Measurements from ENCODE around the gene A2M. TPM values are rescaled to one million over a fixed set of nuclear protein-coding genes. Genes with fewer than 3 reads are reported as not detected.

Gene A2M
- total and polyA plus RNA-seq, 2 of the 13 experiments (the other 11 are each of a cell fraction or from before 2014, with no cell fraction given) = 2,807 to 6,551 TPM

DNA sequence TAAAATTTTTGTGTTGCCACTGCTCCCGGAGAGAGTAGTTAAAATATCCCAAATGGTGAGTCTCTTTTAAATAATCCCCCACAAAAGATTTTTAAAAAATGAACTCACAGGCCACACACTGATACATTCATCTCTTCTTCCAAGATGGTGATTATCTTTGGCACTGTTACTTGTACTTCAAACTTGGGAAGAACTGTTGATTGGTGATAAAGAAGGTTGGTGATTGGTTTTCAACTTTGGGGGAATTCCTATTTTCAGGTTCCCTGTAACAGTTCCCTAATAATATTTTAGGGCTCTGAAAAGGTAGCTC lies 6.6 kb downstream of the A2M start (continued):
- 0 out of 2 replicates have a peak, but pooled peaks have one; percentile 42 for TF ChIP-seq HNRNPL (IDR thresholded peaks at IDR 0.05; ENCODE audit: low read depth, low read length)
- TF ChIP-seq SRSF4 (IDR thresholded peaks at IDR 0.05; ENCODE audit: low read depth, low read length, poor library complexity, severe bottlenecking) = peak; percentile 67
- no peak for TF ChIP-seq MED1 (CRISPR knock-in tag; IDR thresholded peaks at IDR 0.05)
- no peak for TF ChIP-seq ZNF468 (CRISPR knock-in tag; IDR thresholded peaks at IDR 0.05)
- TF ChIP-seq STAT5B (CRISPR knock-in tag; IDR thresholded peaks at IDR 0.05) = no peak
- no peak for TF ChIP-seq ISL2 (CRISPR knock-in tag; IDR thresholded peaks at IDR 0.05)
- TF ChIP-seq POLR2AphosphoS5 (IDR thresholded peaks at IDR 0.05; ENCODE audit: low read depth, low read length) = peak; percentile 12; the same call in 1 of the 2 replicates
- 0 out of 2 replicates have a peak, but pooled peaks have one; percentile 8 for TF ChIP-seq POLR2G (IDR thresholded peaks at IDR 0.05; ENCODE audit: low read depth, low read length)
- no peak for TF ChIP-seq MATR3 (CRISPR knock-in tag; IDR thresholded peaks at IDR 0.05)

DNA sequence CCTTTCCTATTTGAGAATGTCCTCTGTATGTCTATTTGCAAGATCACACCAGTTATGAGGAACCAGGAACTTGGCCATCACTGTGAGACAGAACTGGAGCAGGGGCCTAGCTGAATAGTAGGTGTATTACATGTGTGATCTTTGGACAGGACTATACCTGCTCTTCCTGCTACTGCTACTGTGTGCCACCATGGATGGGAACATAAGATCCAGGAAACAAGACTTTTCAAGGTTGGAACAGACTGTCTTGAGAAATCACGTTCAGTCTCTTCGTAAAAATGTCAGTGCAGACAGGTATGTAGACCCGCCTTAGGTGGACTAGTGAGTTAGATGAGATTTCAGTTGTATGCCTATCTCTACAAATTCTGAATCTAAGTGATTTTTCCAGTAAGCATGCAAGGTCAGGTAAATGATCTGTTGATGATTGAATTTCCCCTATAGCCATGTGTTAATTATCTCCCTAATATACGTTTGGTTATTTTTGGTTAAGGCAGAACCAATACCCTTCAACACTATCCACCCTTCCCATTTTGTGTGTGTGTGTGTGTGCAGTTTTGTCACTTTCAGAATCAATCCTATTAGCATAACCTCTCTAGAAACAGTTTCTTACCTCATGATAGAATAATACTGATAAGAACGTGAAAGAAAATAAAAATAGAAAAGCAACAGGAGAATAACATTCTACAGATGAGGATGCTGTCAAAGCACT lies 7.1 kb downstream of the A2M start:
- no peak overlapping the region for H3K9ac ChIP-seq (ENCODE audit: insufficient read depth, low read depth, low read length)
- no TSS peak for BruUV-seq (replicated peaks)
- peaks cover 23% of the 10 kb centered on the region for H3K79me2 ChIP-seq (ENCODE audit: insufficient read depth, low read length)
- 88% methylated on average over 5 of the region's 5 CpGs for WGBS (ENCODE audit: low lambda C conversion rate)
- in situ Hi-C loops (cut with HindIII; ENCODE audit: extremely low pct_ligation_motif_present, low pct_unique_long_range_greater_than_20kb) (no loop called here), intact Hi-C loops (cut with micrococcal nuclease; ENCODE audit: unreplicated experiment) (no loop called here)
- FAIRE-seq = no peak
- H3K4me2 ChIP-seq (ENCODE audit: low read depth, low read length) = no peak overlapping the region
- DNase-seq (ENCODE audit: low spot score) = no peak
- H2AFZ ChIP-seq (ENCODE audit: low read length) = no peak overlapping the region
- H3K9me3 ChIP-seq (ENCODE audit: low read length) = no peaks in the 10 kb centered on the region
- CTCF ChIA-PET (ENCODE audit: low intra/inter-chr PET ratio, low total read pairs) = no interaction called here
- POLR2A ChIA-PET = interaction anchor here (1.0 kb wide), 1 partner anchor 27 kb away, joined by 4 read pairs; no protein-coding TSS in a partner anchor
- no peak overlapping the region for H3K4me3 ChIP-seq (replicated peaks in 1 of 3; ENCODE audit: insufficient read depth in 1 of 3, low read depth in 2 of 3, low read length in 3 of 3)
- H3K27ac ChIP-seq (ENCODE audit: extremely low read length, insufficient read depth, low read length) = no peak overlapping the region
- no peaks in the 10 kb centered on the region for H3K27me3 ChIP-seq (ENCODE audit: control insufficient read depth in 1 of 2, insufficient read depth in 2 of 2, low read length in 2 of 2)
- peak; percentile 49 for ATAC-seq
- H3K36me3 ChIP-seq (replicated peaks in 1 of 2; ENCODE audit: control insufficient read depth in 1 of 2, insufficient read depth in 2 of 2, low read length in 2 of 2) = peaks cover 30 to 79% of the 10 kb centered on the region in 2 experiments
- peaks cover 59% of the 10 kb centered on the region for H3K4me1 ChIP-seq (ENCODE audit: insufficient read depth, low read length)
- peaks cover 48% of the 10 kb centered on the region for H4K20me1 ChIP-seq (ENCODE audit: insufficient read depth, low read length)
- TF ChIP-seq ZNF24 (IDR thresholded peaks at IDR 0.05) = no peak
- TF ChIP-seq ATRX (CRISPR knock-in tag; IDR thresholded peaks at IDR 0.05; ENCODE audit: borderline replicate concordance) = no peak
- TF ChIP-seq MTA3 (CRISPR knock-in tag; IDR thresholded peaks at IDR 0.05) = no peak
- no peak for TF ChIP-seq SRF (IDR thresholded peaks at IDR 0.05; ENCODE audit: low read depth, low read length)
- no peak for TF ChIP-seq ZNF577 (CRISPR knock-in tag; IDR thresholded peaks at IDR 0.05; ENCODE audit: borderline replicate concordance, low read depth)
- TF ChIP-seq, protein P1, sequence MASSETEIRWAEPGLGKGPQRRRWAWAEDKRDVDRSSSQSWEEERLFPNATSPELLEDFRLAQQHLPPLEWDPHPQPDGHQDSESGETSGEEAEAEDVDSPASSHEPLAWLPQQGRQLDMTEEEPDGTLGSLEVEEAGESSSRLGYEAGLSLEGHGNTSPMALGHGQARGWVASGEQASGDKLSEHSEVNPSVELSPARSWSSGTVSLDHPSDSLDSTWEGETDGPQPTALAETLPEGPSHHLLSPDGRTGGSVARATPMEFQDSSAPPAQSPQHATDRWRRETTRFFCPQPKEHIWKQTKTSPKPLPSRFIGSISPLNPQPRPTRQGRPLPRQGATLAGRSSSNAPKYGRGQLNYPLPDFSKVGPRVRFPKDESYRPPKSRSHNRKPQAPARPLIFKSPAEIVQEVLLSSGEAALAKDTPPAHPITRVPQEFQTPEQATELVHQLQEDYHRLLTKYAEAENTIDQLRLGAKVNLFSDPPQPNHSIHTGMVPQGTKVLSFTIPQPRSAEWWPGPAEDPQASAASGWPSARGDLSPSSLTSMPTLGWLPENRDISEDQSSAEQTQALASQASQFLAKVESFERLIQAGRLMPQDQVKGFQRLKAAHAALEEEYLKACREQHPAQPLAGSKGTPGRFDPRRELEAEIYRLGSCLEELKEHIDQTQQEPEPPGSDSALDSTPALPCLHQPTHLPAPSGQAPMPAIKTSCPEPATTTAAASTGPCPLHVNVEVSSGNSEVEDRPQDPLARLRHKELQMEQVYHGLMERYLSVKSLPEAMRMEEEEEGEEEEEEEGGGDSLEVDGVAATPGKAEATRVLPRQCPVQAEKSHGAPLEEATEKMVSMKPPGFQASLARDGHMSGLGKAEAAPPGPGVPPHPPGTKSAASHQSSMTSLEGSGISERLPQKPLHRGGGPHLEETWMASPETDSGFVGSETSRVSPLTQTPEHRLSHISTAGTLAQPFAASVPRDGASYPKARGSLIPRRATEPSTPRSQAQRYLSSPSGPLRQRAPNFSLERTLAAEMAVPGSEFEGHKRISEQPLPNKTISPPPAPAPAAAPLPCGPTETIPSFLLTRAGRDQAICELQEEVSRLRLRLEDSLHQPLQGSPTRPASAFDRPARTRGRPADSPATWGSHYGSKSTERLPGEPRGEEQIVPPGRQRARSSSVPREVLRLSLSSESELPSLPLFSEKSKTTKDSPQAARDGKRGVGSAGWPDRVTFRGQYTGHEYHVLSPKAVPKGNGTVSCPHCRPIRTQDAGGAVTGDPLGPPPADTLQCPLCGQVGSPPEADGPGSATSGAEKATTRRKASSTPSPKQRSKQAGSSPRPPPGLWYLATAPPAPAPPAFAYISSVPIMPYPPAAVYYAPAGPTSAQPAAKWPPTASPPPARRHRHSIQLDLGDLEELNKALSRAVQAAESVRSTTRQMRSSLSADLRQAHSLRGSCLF (CRISPR knock-in tag; IDR thresholded peaks at IDR 0.05; ENCODE audit: borderline replicate concordance) = no peak
- TF ChIP-seq ZNF143 (CRISPR knock-in tag; IDR thresholded peaks at IDR 0.05) = no peak
- 0 out of 2 replicates have a peak, but pooled peaks have one; percentile 14 for TF ChIP-seq KMT2B (CRISPR knock-in tag; IDR thresholded peaks at IDR 0.05)
- no peak for TF ChIP-seq ISL2 (CRISPR knock-in tag; IDR thresholded peaks at IDR 0.05)
- TF ChIP-seq SALL2 (CRISPR knock-in tag; IDR thresholded peaks at IDR 0.05) = no peak
- TF ChIP-seq KLF9 (CRISPR knock-in tag; IDR thresholded peaks at IDR 0.05; ENCODE audit: low read depth) = no peak
- no peak for TF ChIP-seq ZNF337 (CRISPR knock-in tag; IDR thresholded peaks at IDR 0.05; ENCODE audit: borderline replicate concordance, low read depth)
- peak; percentile 73; the same call in 1 of the 2 replicates for TF ChIP-seq MBD4 (IDR thresholded peaks at IDR 0.05; ENCODE audit: borderline replicate concordance, low read length)
- TF ChIP-seq ZNF614 (CRISPR knock-in tag; IDR thresholded peaks at IDR 0.05; ENCODE audit: borderline replicate concordance) = no peak

Measured in HepG2 (cell line).